NT2/D1 (cell line): ENCODE data around the gene DOCK8.

Experiments
- SUZ12 ChIP-seq: IDR thresholded peaks from 2 replicates; pipeline ENCODE4 v1.6.1; 2011; ENCODE audit not compliant: insufficient read length, insufficient read depth; ENCODE audit errors: extremely low read depth
- YY1 ChIP-seq: IDR thresholded peaks from 2 replicates; pipeline ENCODE4 v1.6.1; 2011; ENCODE audit not compliant: insufficient read length, insufficient read depth

GRCh38 chr9:303502-303901, 88.8 kb downstream of the DOCK8 start:
- TF ChIP-seq SUZ12: no peak
- no peak for TF ChIP-seq YY1
